HG02588 (cell line): Measurements from ENCODE around the gene PBRM1.

ENCODE experiments used
- ATAC-seq: cut with Tn5 transposase; IDR thresholded peaks from one replicate; pipeline ENCODE4 v1.9.1; 2021; ENCODE audit warnings: mild to moderate bottlenecking, moderate library complexity; ENCODE audit not compliant: unreplicated experiment

PBRM1 gene

DNA sequence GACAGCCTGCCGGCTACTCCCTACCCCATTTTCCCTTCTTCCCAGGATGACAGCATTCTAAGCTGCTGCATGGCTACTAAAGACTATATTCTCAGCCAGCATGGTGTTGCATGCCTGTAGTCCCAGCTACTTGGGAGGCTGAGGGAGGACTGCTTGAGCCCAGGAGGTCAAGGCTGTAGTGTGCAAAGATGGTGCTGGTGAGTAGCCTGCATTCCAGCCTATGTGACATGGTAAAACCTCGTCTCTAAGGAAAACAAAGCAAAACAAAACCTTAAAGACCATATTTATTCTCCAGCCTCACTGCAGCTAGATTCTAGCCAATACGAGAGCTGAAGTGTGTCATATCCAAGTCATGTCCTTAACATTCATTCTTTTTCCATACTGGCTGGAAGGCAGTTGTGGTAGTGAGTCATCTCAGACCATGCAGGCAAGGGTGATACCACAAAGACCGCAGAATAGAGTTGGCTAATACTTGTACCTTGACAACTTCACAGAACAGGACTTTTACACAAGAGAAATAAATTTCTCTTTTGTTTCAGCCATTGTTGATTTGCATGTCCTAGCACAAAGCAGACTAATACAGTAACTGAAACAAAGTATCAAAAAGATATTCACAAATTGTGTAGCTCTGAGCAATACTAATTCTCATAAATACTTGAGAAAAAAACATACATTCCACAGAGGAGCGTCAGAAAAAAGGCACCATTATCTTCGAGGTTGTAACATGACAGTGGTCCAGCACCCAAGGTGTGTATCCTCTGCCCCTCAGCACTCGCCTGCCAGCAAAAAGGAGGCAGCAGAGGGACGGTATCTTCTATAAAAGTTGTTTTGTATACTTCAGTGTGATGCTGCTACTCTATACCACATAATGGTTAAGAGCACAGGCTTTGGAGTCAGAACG lies 14.8 kb downstream of the PBRM1 start:
- ATAC-seq: no peak

GRCh38 chr3:52663098-52663497 lies 22.6 kb downstream of the PBRM1 start:
- ATAC-seq: no peak

GRCh38 chr3:52660046-52660445 lies 25.7 kb downstream of the PBRM1 start:
- no peak for ATAC-seq

- ATAC-seq: no peak
Observed at GRCh38 chr3:52655895-52656294, 29.8 kb downstream of the PBRM1 start.

- ATAC-seq: no peak
Observed at GRCh38 chr3:52651592-52651991, 34.1 kb downstream of the PBRM1 start.

DNA sequence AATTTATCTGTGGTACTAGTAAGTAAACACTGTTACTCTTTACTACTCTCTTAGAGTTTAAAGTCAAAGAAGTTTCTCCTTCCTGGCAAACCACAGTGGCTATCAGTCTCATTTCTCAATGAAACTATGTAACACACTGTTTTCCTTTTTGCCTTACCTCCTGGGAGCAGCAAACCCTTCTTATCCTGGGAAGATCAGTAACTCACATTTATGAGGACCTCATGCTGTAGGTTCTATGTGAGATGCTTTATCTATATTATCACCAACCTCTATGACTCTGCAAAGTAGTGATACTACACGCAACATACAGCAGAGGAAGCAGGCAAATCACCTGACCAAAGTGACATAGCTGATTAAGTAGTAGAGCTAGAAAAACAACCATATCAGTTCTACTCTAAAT lies 35.3 kb downstream of the PBRM1 start:
- no peak for ATAC-seq

DNA sequence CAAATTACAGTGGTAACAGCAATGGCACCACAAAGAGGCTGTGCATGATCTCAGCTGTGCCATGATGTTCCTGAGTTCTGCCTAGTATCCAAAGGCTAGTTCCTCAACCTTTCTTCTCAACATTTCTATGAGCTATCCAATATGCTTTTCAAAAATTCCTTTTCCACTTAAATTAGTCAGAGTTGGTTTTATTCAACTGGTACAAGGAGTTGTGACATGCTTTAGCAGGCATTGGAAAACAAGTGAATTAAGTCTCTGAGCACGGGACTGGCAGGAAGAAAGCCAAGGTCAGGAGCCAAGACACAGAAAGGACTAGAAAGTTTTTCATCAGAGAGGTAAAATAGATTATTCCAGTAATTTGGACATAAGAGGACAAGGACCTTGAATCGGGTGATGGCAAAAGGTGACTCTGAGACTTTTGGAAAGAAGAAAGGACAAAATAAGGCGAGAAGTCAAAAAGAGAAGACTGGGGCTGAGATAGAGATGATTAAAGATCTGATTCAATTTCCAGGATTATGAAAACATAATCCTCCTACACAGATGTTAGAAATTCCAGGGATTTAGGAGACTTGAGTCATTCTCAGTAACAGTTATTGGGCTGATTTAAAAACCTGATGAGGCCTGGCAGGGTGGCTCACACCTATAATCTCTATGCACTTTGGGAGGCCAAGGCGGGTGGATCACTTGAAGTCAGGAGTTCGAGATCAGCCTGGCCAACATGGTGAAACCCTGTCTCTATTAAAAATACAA lies 36.1 kb downstream of the PBRM1 start:
- ATAC-seq: no peak

GRCh38 chr3:52645549-52645948 lies 40.2 kb downstream of the PBRM1 start:
- ATAC-seq: no peak

DNA sequence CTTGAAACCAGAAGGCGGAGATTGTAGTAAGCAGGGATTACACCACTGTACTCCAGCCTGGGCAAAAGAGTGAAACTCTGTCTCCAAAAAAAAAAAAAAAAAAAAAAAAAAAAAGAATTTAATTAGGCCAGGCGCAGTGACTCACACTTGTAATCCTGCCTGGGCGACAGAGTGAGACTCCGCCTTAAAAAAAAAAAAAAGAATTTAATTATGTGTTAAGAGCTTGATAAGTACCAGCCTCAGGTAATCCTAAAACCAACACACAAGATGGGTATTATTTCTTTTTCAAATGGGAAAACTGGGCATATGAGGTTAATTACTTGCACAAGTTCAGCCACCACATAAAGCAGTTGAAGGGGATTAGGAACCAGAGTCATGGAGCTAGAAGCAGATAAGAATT lies 49.0 kb downstream of the PBRM1 start:
- no peak for ATAC-seq

DNA sequence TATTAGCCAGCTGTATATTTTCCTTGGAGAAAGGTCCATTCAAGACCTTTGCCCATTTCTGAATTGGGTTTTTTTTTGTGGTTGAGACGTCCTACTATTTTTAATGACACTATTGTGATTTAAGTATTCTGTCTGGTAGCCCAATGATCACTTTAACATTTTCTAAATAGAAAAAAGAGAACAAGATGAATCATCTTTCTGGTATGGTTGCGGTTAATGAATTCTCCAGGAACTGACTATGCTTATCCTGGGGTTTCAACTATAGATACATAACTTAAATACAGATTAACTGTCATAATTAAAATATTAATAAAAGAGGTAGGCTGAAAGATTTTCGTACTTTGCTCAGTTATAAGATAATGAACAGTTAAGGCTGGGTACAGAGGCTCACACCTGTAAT lies 51.9 kb downstream of the PBRM1 start:
- no peak for ATAC-seq

DNA sequence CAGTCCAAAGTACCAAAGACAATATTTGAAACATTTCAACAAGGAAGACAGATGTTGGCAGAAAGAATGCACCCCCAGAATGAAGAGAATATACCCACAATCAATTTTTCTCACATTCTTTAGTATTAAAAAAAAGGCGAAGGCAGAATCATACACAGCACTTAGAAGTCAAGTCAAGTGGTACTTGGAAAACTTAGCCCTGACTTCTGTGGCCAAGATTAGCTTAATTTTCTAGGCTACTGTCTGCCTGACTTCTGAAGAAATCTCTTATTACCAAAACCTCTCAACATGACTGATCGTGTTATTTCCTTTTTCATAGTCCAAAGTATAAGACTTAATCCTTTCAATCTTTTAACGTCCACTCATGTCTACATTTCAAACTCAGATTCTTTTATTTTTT lies 60.7 kb downstream of the PBRM1 start:
- no peak for ATAC-seq

GRCh38 chr3:52623234-52623792 lies 62.4 kb downstream of the PBRM1 start:
- no peak for ATAC-seq

GRCh38 chr3:52620580-52620979 lies 65.1 kb downstream of the PBRM1 start:
- no peak for ATAC-seq

- ATAC-seq: no peak
Observed at GRCh38 chr3:52615166-52615565, 70.5 kb downstream of the PBRM1 start.

DNA sequence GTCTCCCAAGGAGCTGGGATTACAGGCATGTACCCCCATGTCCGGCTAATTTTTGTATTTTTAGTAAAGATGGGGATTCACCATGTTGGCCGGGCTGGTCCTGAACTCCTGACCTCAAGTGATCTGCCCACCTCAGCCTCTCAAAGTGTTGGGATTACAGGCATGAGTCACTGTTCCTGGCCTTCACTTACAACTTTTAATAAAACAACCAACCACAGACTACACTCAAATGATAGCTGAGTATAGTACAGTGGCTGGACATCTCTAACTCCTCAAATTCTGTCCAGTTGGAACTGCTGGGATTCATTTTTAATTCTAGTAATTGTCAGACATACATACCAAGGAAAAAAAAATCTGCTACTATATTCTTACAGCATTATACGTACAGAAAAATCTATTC lies 71.0 kb downstream of the PBRM1 start:
- ATAC-seq: no peak

DNA sequence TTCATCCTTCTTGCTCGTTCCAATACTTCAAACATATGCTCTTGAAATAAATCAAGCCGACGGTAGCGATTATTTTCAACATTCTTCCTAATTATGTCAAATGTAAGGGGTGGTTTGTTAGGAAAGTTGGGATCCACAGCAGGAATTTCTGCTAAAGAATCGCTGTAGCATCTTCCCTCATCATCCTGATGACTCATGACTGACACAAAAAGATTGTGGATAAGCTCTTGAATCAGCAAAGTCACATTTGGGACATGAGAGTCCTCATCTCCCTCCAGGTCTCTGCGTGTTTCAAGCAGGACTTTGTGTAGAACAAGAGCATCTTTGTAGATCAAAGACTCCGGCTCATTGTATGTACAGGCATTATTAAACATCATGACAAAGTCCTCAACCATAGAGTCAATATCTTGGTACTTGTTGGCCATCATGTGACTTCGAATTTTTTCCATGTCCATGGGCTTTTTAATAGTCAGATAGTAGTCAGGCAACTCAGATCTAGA lies 76.3 kb downstream of the PBRM1 start:
- no peak for ATAC-seq

DNA sequence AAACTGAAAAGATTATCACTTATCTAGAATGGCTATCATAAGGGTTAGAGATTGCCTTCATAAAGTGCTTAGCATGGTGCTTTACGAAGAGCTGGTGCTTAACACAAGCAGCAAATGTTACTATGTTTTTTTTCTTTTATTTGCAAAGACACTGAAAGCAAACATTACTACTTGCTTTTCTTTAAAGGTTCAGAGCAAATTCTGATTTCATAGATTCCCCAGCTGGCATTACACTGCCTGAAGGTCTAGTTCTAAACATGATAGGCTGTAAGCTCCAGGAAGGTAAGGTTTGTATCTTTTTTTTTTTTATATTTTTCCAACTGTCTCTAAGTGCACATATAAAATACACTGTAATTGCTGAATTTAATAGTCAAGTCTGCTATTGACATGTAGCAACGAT lies 77.4 kb downstream of the PBRM1 start:
- ATAC-seq: no peak

GRCh38 chr3:52606373-52607085 lies 79.2 kb downstream of the PBRM1 start:
- ATAC-seq: no peak

GRCh38 chr3:52600258-52600657 lies 85.5 kb downstream of the PBRM1 start:
- ATAC-seq: no peak

DNA sequence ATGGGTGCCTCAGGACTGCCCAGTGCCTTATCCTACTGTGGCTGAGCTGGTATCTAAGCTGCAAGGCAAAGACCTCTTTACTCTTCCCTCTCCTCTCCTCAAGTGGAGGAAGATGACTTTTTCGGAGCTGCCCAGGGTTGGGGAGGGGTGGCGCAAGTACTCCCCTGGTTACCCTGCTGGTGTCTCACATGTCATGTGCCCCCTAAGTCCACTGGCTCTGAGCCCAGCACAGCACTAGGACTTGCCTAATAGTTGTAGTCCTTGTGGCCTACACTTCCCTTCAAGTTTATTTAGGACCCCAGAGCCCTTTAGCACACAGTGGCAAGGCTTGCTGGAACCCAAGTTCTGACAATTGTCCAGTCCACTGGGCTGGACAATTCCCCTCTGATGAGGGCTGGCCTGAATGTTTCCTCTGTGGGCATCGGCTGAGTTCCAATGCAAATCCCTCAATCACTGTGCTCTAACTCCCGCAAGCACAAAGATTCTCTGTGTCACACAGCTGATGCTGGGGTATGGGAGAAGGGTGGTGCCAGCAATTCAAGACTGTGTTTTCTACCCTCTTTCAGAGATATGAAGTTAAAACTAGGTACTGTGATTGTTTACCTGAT lies 89.0 kb downstream of the PBRM1 start:
- no peak for ATAC-seq

DNA sequence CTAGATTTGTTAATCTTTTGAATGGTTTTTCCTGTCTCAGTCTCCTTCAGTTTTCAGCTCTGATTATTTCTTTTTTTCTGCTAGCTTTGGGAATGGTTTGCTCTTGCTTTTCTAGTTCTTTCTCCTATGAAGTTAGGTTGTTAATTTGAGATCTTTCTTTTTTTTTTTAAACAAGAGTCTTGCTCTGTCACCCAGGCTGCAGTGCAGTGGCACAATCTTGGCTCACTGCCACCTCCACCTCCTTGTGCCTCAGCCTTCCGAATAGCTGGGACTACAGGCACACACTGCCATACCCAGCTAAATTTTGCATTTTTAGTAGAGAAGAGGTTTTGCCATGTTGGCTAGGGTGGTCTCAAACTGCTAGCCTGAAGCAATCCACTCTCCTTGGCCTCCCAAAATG lies 92.6 kb downstream of the PBRM1 start:
- ATAC-seq: no peak
